ENCODE results near the gene LMBRD2.
A peak's percentile ranks its signal among the peaks of the same experiment; 100 is the strongest.
"Not testable (repeated sequence)": the region's sequence is repeated elsewhere in the genome, so short reads cannot be mapped to it uniquely, and the experiment has no call there.

The LMBRD2 gene

GRCh38 chr5:36151434-36152323 lies at the start of gene LMBRD2, which contains the start of gene SKP2:
Gene LMBRD2 (minus strand): TSS chr5:36151887. CDS start chr5:36143349, 8,538 bp downstream.
Gene SKP2 (plus strand): TSS chr5:36152111. CDS start chr5:36152263, 152 bp downstream.
- peak; percentile 99 for DNase-seq

GRCh38 chr5:36200513-36200912 lies 48.8 kb upstream of the LMBRD2 start:
- DNase-seq: no peak

- DNase-seq: no peak
These were observed 47.9 kb upstream of the LMBRD2 start for GRCh38 chr5:36199620-36200019.

GRCh38 chr5:36198783-36199182 lies 47.1 kb upstream of the LMBRD2 start:
- DNase-seq: not testable (repeated sequence)

- no peak for DNase-seq
These were observed 46.6 kb upstream of the LMBRD2 start for GRCh38 chr5:36198281-36198680.

- DNase-seq: no peak
These were observed 42.1 kb upstream of the LMBRD2 start for GRCh38 chr5:36193746-36194145.

GRCh38 chr5:36184408-36184807 lies 32.7 kb upstream of the LMBRD2 start:
- not testable (repeated sequence) for DNase-seq

GRCh38 chr5:36181774-36182173 lies 30.1 kb upstream of the LMBRD2 start:
- no peak for DNase-seq

- DNase-seq: no peak
These were observed 29.1 kb upstream of the LMBRD2 start for GRCh38 chr5:36180556-36181350.

GRCh38 chr5:36179950-36180349 lies 28.3 kb upstream of the LMBRD2 start:
- no peak for DNase-seq

GRCh38 chr5:36178524-36178890 lies 26.8 kb upstream of the LMBRD2 start:
- no peak for DNase-seq

GRCh38 chr5:36177715-36178523 lies 26.2 kb upstream of the LMBRD2 start:
- peak; percentile 31 to 51 (median 49) for DNase-seq

GRCh38 chr5:36177154-36177553 lies 25.5 kb upstream of the LMBRD2 start:
- no peak for DNase-seq

GRCh38 chr5:36175043-36175442 lies 23.4 kb upstream of the LMBRD2 start:
- DNase-seq: no peak

- DNase-seq: no peak
These were observed 22.4 kb upstream of the LMBRD2 start for GRCh38 chr5:36174119-36174518.

- DNase-seq: no peak
These were observed 21.7 kb upstream of the LMBRD2 start for GRCh38 chr5:36173426-36173825.

GRCh38 chr5:36172599-36172998 lies 20.9 kb upstream of the LMBRD2 start:
- no peak for DNase-seq

- DNase-seq: no peak
These were observed 19.2 kb upstream of the LMBRD2 start for GRCh38 chr5:36170832-36171424.

- DNase-seq: no peak
These were observed 17.1 kb upstream of the LMBRD2 start for GRCh38 chr5:36168737-36169136.

GRCh38 chr5:36164461-36164860 lies 12.8 kb upstream of the LMBRD2 start:
- DNase-seq: no peak

- no peak for DNase-seq
These were observed 11.3 kb upstream of the LMBRD2 start for GRCh38 chr5:36162810-36163486.

GRCh38 chr5:36161361-36161760 lies 9.7 kb upstream of the LMBRD2 start:
- DNase-seq: no peak

Measured in suppressor macrophage treated with lipopolysaccharide for 1 hour (primary cell).